ENCODE results near the gene ANK3.

ANK3 gene

DNA sequence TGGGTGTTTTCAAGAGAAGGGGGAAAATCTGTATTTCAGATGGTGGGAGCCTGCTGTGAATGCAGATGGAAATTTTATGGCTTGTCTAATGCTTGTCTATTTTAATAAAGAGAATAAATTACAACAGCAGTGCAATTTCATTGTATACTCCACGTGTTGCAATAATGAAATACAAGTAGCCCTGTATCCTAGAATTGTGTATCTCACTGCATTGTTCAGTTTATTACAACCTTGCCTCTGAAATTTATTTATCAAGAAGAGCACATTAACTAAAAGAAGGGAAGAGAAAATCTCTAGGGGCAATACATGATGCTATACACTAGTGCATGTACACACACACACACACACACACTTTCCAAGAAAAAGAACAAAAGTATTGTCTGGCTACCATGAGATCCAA lies 21.8 kb downstream of the ANK3 start:
- H3K9ac ChIP-seq (ENCODE audit: low read depth in 1 of 2, low read length in 2 of 2): no peak overlapping the region
- H3K27ac ChIP-seq (ENCODE audit: low read depth in 2 of 2, low read length in 2 of 2): no peak overlapping the region
- peaks cover 0 to 2% of the 10 kb centered on the region in 2 donors for H3K4me1 ChIP-seq (ENCODE audit: control insufficient read depth in 2 of 2, insufficient read depth in 2 of 2, low read length in 2 of 2)
- H3K27me3 ChIP-seq (ENCODE audit: control insufficient read depth in 2 of 2, insufficient read depth in 2 of 2, low read length in 2 of 2): no peaks in the 10 kb centered on the region
- no peak overlapping the region for H3K4me3 ChIP-seq (ENCODE audit: low read length in 2 of 2)
- no peaks in the 10 kb centered on the region for H3K9me3 ChIP-seq (ENCODE audit: control insufficient read depth in 2 of 2, low read length in 2 of 2)
- no peaks in the 10 kb centered on the region for H3K36me3 ChIP-seq (ENCODE audit: control insufficient read depth in 2 of 2, insufficient read depth in 2 of 2, low read length in 2 of 2)

DNA sequence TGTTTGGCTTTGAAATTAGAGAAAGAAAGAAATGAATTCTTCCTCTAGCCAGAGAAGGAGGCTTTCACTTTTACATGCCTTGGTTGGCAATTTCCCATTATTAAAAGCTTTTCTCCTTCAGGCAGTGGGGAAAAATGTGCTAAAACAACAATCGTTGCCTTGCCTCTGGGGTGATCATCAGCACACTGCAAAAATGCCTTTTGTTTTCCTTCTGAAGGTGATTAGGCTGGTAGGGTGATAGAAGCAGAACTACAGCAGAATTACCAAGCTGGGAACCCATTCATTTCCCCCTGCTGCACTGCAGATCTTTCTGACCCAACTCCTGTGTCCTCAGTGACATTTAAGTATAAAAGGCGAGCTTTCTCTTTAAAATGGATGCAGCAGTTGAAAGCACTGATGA lies 22.2 kb downstream of the ANK3 start:
- no peak overlapping the region for H3K27ac ChIP-seq (ENCODE audit: low read depth in 2 of 2, low read length in 2 of 2)
- no peaks in the 10 kb centered on the region for H3K9me3 ChIP-seq (ENCODE audit: control insufficient read depth in 2 of 2, low read length in 2 of 2)
- H3K4me3 ChIP-seq (ENCODE audit: low read length in 2 of 2): no peak overlapping the region
- H3K4me1 ChIP-seq (ENCODE audit: control insufficient read depth in 2 of 2, insufficient read depth in 2 of 2, low read length in 2 of 2): peaks cover 0 to 2% of the 10 kb centered on the region in 2 donors
- H3K27me3 ChIP-seq (ENCODE audit: control insufficient read depth in 2 of 2, insufficient read depth in 2 of 2, low read length in 2 of 2): no peaks in the 10 kb centered on the region
- no peaks in the 10 kb centered on the region for H3K36me3 ChIP-seq (ENCODE audit: control insufficient read depth in 2 of 2, insufficient read depth in 2 of 2, low read length in 2 of 2)
- H3K9ac ChIP-seq (ENCODE audit: low read depth in 1 of 2, low read length in 2 of 2): no peak overlapping the region

DNA sequence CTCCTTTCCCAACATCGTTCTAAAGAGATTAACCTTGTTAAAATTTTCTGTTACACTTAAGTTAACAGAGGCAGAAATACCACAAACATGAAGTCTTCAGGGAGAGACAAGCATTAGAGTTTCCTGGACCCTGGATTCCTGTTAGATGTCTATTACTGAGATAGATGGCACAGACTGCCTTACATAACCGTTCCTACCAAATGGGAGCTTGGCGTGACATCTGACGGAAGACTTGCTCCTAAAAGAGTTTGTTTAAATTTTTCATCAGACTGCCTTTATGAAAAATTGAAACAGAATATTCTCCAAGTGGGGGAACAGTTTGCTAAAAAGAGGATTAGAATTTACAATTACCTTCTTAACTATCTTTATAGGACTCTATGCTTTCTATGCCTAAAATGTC lies 22.7 kb downstream of the ANK3 start:
- no peak overlapping the region for H3K9ac ChIP-seq (ENCODE audit: low read depth in 1 of 2, low read length in 2 of 2)
- H3K4me1 ChIP-seq (ENCODE audit: control insufficient read depth in 2 of 2, insufficient read depth in 2 of 2, low read length in 2 of 2): peaks cover 0 to 2% of the 10 kb centered on the region in 2 donors
- H3K9me3 ChIP-seq (ENCODE audit: control insufficient read depth in 2 of 2, low read length in 2 of 2): no peaks in the 10 kb centered on the region
- H3K27ac ChIP-seq (ENCODE audit: low read depth in 2 of 2, low read length in 2 of 2): no peak overlapping the region
- H3K36me3 ChIP-seq (ENCODE audit: control insufficient read depth in 2 of 2, insufficient read depth in 2 of 2, low read length in 2 of 2): no peaks in the 10 kb centered on the region
- no peak overlapping the region for H3K4me3 ChIP-seq (ENCODE audit: low read length in 2 of 2)
- no peaks in the 10 kb centered on the region for H3K27me3 ChIP-seq (ENCODE audit: control insufficient read depth in 2 of 2, insufficient read depth in 2 of 2, low read length in 2 of 2)

DNA sequence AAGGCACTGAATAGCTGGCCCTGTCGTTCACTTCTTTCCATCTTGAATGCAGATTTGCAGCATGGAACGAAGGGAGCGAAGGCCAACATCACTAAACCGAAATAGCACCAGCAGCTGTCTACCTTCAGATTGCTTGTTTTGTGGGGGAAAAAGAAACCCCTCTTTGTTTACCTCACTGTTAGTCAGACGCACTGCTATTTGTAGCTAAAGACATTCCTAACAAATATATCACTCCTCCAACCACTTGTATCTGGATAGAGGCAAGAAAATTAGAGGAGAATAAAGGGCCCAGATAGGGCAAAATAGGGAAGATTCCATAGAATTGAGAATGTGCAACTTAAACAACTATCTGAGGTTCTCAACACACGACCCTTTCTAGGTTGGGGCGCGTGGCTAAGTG lies 26.5 kb downstream of the ANK3 start:
- Histone ChIP-seq H3K27ac (ENCODE audit: low read depth in 2 of 2, low read length in 2 of 2) (no peak overlapping the region), H3K4me3 (ENCODE audit: low read length in 2 of 2) (no peak overlapping the region), H3K4me1 (ENCODE audit: control insufficient read depth in 2 of 2, insufficient read depth in 2 of 2, low read length in 2 of 2) (no peaks in the 10 kb centered on the region)

DNA sequence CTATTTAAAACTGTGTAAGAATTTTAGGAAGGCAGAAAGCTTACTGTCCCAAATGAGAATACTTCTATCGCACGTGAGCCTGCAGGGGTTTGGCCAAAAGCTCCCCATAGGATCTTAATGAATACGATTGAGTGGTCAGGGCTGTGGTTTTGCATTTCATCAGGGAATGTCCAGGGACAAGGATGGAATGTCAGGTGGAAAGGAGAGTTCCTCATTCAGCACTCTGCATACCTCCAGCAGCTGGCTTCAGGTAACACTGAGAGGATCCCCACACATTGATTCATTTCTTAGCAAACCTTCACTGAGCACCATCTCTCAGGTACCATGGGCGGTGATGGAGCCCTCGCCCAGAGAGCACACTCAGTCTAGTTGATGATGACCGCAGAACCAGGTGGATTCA lies 27.2 kb downstream of the ANK3 start:
- Histone ChIP-seq H3K4me1 (ENCODE audit: control insufficient read depth in 2 of 2, insufficient read depth in 2 of 2, low read length in 2 of 2) (no peaks in the 10 kb centered on the region), H3K9ac (ENCODE audit: low read depth in 1 of 2, low read length in 2 of 2) (no peak overlapping the region)

More for the DNA sequence above, 26.5 kb downstream of the ANK3 start:
- no peaks in the 10 kb centered on the region for H3K9me3 ChIP-seq (ENCODE audit: control insufficient read depth in 2 of 2, low read length in 2 of 2)
- no peaks in the 10 kb centered on the region for H3K27me3 ChIP-seq (ENCODE audit: control insufficient read depth in 2 of 2, insufficient read depth in 2 of 2, low read length in 2 of 2)
- H3K9ac ChIP-seq (ENCODE audit: low read depth in 1 of 2, low read length in 2 of 2): no peak overlapping the region
- H3K36me3 ChIP-seq (ENCODE audit: control insufficient read depth in 2 of 2, insufficient read depth in 2 of 2, low read length in 2 of 2): no peaks in the 10 kb centered on the region

DNA sequence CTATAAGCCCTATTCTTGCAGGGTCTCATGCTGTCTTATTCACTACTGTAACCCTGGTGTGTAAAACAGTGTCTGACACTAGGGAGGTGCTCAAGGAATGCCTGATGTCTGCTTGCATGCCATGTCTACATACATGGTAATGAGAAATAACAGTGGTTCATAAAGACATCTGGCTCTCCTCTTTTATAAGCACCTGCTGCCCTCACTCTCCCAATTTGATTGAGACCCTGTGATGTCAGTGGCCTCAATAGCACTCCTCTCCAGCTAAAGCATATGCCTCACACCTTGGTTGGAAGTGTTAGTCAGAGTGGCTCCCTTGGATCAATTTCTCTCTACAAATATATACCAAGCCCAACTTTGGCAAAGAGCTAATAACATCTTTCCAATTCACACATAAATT lies 30.6 kb downstream of the ANK3 start:
- no peaks in the 10 kb centered on the region for H3K4me1 ChIP-seq (ENCODE audit: control insufficient read depth in 2 of 2, insufficient read depth in 2 of 2, low read length in 2 of 2)
- H3K9ac ChIP-seq (ENCODE audit: low read depth in 1 of 2, low read length in 2 of 2): no peak overlapping the region
- no peak overlapping the region for H3K4me3 ChIP-seq (ENCODE audit: low read length in 2 of 2)
- no peaks in the 10 kb centered on the region for H3K36me3 ChIP-seq (ENCODE audit: control insufficient read depth in 2 of 2, insufficient read depth in 2 of 2, low read length in 2 of 2)
- no peaks in the 10 kb centered on the region for H3K27me3 ChIP-seq (ENCODE audit: control insufficient read depth in 2 of 2, insufficient read depth in 2 of 2, low read length in 2 of 2)
- no peaks in the 10 kb centered on the region for H3K9me3 ChIP-seq (ENCODE audit: control insufficient read depth in 2 of 2, low read length in 2 of 2)
- H3K27ac ChIP-seq (ENCODE audit: low read depth in 2 of 2, low read length in 2 of 2): no peak overlapping the region

More for the DNA sequence above, 27.2 kb downstream of the ANK3 start:
- H3K4me3 ChIP-seq (ENCODE audit: low read length in 2 of 2): no peak overlapping the region
- no peaks in the 10 kb centered on the region for H3K27me3 ChIP-seq (ENCODE audit: control insufficient read depth in 2 of 2, insufficient read depth in 2 of 2, low read length in 2 of 2)
- H3K36me3 ChIP-seq (ENCODE audit: control insufficient read depth in 2 of 2, insufficient read depth in 2 of 2, low read length in 2 of 2): no peaks in the 10 kb centered on the region
- H3K27ac ChIP-seq (ENCODE audit: low read depth in 2 of 2, low read length in 2 of 2): no peak overlapping the region
- H3K9me3 ChIP-seq (ENCODE audit: control insufficient read depth in 2 of 2, low read length in 2 of 2): no peaks in the 10 kb centered on the region

DNA sequence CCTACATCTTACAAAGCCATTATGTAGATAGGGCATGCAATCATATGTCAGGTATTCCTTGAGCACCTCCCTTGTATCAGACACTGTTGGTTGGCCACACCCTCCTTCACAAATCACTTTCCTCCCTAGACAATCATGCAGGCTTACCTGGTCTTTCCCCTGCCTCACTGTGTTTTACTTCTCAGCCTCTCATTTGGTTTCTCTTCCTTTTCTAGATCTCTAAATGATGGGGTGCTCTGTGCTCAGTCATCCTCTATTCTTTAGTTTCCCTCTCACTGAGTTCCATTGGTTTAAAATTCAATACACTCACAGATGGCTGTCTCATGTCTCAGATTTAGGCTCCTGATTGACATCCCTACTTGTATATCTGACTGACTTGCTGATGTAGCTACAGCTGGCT lies 31.4 kb downstream of the ANK3 start:
- H3K9ac ChIP-seq (ENCODE audit: low read depth in 1 of 2, low read length in 2 of 2): no peak overlapping the region
- no peak overlapping the region for H3K27ac ChIP-seq (ENCODE audit: low read depth in 2 of 2, low read length in 2 of 2)
- H3K9me3 ChIP-seq (ENCODE audit: control insufficient read depth in 2 of 2, low read length in 2 of 2): no peaks in the 10 kb centered on the region
- no peaks in the 10 kb centered on the region for H3K4me1 ChIP-seq (ENCODE audit: control insufficient read depth in 2 of 2, insufficient read depth in 2 of 2, low read length in 2 of 2)
- H3K36me3 ChIP-seq (ENCODE audit: control insufficient read depth in 2 of 2, insufficient read depth in 2 of 2, low read length in 2 of 2): no peaks in the 10 kb centered on the region
- H3K4me3 ChIP-seq (ENCODE audit: low read length in 2 of 2): no peak overlapping the region
- H3K27me3 ChIP-seq (ENCODE audit: control insufficient read depth in 2 of 2, insufficient read depth in 2 of 2, low read length in 2 of 2): no peaks in the 10 kb centered on the region

DNA sequence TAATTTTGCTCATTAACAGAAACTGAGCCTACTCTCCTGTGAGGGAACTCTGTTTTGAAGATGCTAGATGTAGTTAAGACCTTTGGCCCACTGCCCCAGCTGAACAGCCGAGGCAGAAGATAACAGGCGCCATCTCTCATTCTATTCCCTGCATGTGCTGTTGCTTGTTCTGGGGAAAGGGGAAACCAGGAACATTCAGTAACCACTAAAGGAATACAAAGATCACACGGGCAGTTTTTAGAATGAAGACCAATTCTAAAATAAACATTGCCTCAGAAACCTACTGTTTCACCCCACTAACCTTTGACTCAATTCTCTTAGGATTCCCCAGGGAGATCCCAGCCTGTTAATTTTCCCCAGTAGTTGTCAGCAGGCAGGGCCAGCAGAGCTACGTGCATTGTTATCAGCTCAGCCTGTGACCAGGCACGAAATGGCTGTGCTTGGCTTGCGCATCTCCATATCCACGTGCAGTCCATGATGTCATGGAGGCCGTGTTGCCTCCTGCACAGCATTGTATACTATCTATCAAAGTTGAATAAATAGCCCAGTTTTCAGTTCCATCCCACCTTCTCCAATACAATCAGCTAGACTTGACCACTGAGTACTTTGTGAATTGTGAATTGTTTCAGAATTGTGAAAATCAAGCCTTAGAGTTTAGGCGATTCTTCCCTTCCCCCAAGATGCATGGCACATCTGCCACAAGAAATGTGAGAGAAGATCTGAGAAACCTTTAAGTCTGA lies 36.0 kb downstream of the ANK3 start:
- Histone ChIP-seq H3K4me3 (ENCODE audit: low read length in 2 of 2) (no peak overlapping the region), H3K36me3 (ENCODE audit: control insufficient read depth in 2 of 2, insufficient read depth in 2 of 2, low read length in 2 of 2) (no peaks in the 10 kb centered on the region), H3K27ac (ENCODE audit: low read depth in 2 of 2, low read length in 2 of 2) (no peak overlapping the region), H3K27me3 (ENCODE audit: control insufficient read depth in 2 of 2, insufficient read depth in 2 of 2, low read length in 2 of 2) (no peaks in the 10 kb centered on the region), H3K4me1 (ENCODE audit: control insufficient read depth in 2 of 2, insufficient read depth in 2 of 2, low read length in 2 of 2) (no peaks in the 10 kb centered on the region), H3K9me3 (ENCODE audit: control insufficient read depth in 2 of 2, low read length in 2 of 2) (no peaks in the 10 kb centered on the region), H3K9ac (ENCODE audit: low read depth in 1 of 2, low read length in 2 of 2) (no peak overlapping the region)

DNA sequence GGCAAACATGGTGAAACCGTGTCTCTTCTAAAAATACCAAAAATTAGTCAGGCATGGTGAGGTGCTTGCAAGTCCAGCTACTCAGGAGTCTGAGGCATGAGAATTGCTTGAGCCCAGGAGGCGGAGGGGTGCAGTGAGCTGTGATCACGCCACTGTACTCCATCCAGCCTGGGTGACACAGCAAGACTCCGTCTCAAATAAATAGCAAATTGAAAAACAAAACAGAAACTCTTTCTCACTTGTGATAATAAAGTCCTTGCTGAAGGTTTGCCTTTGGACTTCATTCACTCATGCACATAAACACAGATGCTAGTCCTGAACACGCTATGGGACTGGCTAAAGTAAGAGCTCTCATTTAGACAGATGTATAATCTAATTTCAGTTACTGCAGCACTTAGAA lies 37.6 kb downstream of the ANK3 start:
- Histone ChIP-seq H3K9ac (ENCODE audit: low read depth in 1 of 2, low read length in 2 of 2) (no peak overlapping the region), H3K36me3 (ENCODE audit: control insufficient read depth in 2 of 2, insufficient read depth in 2 of 2, low read length in 2 of 2) (no peaks in the 10 kb centered on the region), H3K4me3 (ENCODE audit: low read length in 2 of 2) (no peak overlapping the region), H3K4me1 (ENCODE audit: control insufficient read depth in 2 of 2, insufficient read depth in 2 of 2, low read length in 2 of 2) (no peaks in the 10 kb centered on the region), H3K27ac (ENCODE audit: low read depth in 2 of 2, low read length in 2 of 2) (no peak overlapping the region), H3K27me3 (ENCODE audit: control insufficient read depth in 2 of 2, insufficient read depth in 2 of 2, low read length in 2 of 2) (no peaks in the 10 kb centered on the region), H3K9me3 (ENCODE audit: control insufficient read depth in 2 of 2, low read length in 2 of 2) (no peaks in the 10 kb centered on the region)

DNA sequence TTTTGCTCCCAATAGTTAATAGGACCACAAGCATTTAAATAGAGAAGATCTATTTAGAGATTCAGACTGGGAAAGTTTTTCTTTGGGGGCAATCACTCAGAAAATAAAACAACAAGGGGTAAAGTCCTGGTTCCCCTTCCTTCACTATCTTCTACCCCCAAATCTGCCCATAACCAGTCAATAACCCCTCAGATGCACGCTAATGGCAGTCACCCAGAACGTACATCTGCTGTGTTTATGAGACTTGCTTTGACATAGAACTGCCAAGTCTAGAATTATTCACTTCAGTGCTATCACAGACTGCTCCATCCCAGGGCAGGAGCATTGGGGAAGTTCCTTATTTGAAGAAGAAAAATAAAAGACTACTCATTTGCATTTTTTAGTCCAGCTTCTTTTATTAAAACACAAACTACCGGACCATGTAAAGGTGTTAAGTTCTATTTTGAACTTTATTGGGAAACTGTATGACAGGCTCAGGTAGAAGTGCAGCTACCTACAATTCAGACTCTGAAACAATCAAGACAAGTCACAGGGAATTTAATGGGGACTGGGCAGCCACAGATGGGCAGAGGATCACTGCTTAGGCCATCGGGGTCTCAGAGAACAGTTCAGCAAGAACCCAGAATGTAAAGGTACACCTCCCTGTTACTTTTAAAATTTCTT lies 38.4 kb downstream of the ANK3 start:
- H3K4me1 ChIP-seq (ENCODE audit: control insufficient read depth in 2 of 2, insufficient read depth in 2 of 2, low read length in 2 of 2): no peaks in the 10 kb centered on the region
- H3K4me3 ChIP-seq (ENCODE audit: low read length in 2 of 2): no peak overlapping the region
- no peaks in the 10 kb centered on the region for H3K9me3 ChIP-seq (ENCODE audit: control insufficient read depth in 2 of 2, low read length in 2 of 2)
- no peaks in the 10 kb centered on the region for H3K36me3 ChIP-seq (ENCODE audit: control insufficient read depth in 2 of 2, insufficient read depth in 2 of 2, low read length in 2 of 2)
- no peak overlapping the region for H3K27ac ChIP-seq (ENCODE audit: low read depth in 2 of 2, low read length in 2 of 2)
- no peaks in the 10 kb centered on the region for H3K27me3 ChIP-seq (ENCODE audit: control insufficient read depth in 2 of 2, insufficient read depth in 2 of 2, low read length in 2 of 2)
- no peak overlapping the region for H3K9ac ChIP-seq (ENCODE audit: low read depth in 1 of 2, low read length in 2 of 2)
